Urinary bladder (tissue), 4 donors: Measurements from ENCODE around the gene CREB5. TPM values are rescaled to one million over a fixed set of nuclear protein-coding genes. Genes with fewer than 3 reads are reported as not detected.

Experiments
- DNase-seq: peaks from one replicate; pipeline ENCODE4 v3.0.0-alpha.2; 2015; ENCODE audit errors: extremely low spot score
- H3K27ac ChIP-seq: one replicate; pipeline ENCODE4 v1.5.1; 2013; ENCODE audit warnings: low read depth, mild to moderate bottlenecking, moderate library complexity
- H3K36me3 ChIP-seq: one replicate; pipeline ENCODE4 v1.6.1; 2013; ENCODE audit warnings: mild to moderate bottlenecking, moderate library complexity; ENCODE audit not compliant: insufficient read depth
- H3K4me1 ChIP-seq: one replicate; pipeline ENCODE4 v1.6.1; 2013; ENCODE audit warnings: mild to moderate bottlenecking, moderate library complexity; ENCODE audit not compliant: insufficient read depth
- H3K4me3 ChIP-seq: one replicate; pipeline ENCODE4 v1.5.1; 2013; ENCODE audit warnings: low read depth, low read length
- WGBS: extraction: QIAGEN DNeasy Blood & Tissue Kit; methylation state at CpG from one replicate; pipeline ENCODE4 v1.1.7; 2013; 5-methylcytosine and 5-hydroxymethylcytosine counted together
- polyA plus RNA-seq: library from polyadenylated mRNA; stranded (reverse); fragments of 200-250 nt; gene quantifications from one replicate; pipeline ENCODE4 v1.2.3, GENCODE V29; 2013
- total RNA-seq: library from RNA; depleted of rRNA; stranded (reverse); fragments of >200 nt; gene quantifications from one replicate; pipeline ENCODE4 v1.2.3, GENCODE V29; 2014
- donor health status: healthy with polysubstance abuse.
- donor health status: healthy.

CREB5 gene
- total and polyA plus RNA-seq, 2 donors: 6.5 to 53.5 TPM

DNA sequence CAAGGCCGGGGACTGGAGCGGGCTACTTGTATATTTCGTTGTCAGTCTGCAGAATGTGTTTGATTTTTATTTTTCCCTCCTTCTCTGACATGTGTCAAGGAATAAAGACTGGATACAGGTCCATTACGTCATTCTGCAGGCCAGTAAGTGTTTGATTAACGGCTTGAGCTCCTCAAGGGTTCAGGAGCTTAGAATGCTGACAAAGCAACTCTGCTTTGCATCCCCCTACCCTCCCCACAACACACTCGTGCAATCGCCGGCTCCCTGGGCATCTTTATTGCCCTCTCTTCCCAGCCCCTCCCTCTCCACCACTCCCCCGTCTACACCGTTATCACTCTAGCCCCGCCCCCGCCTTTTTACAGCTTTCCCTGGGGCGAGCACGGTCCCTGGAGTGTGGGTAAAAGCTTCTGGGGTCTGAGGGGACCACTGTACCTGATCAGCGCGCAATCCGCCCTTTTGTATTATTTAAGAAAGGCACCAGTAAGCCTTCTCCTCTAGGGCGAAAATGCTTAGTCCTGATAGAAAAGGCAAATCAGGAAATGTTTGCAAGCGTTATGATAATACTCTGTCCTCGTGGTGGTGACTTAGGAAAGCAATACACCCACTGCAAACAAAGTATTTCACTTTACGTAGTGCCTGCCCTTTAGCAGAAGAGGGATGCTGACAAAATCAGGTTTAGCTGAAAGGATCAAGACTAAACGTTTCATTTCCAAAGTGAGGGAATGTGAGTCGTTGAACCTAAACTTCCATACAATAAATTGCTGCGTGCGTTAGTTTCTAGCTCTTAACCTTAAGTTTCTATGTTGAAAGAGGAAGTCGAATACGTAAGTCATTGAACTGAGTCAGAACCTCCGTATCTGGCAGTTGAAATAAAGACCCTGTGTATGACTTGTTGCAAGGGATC, 1.4 kb upstream of the CREB5 start:
- WGBS: 4% methylated on average over 28 of the region's 28 CpGs
- Histone ChIP-seq H3K4me1 (no peaks in the 10 kb centered on the region), H3K36me3 (no peaks in the 10 kb centered on the region), H3K4me3 (peak overlapping the region; percentile 48), H3K27ac (peak overlapping the region; percentile 28)
- no peak for DNase-seq

- Histone ChIP-seq H3K4me1 (no peaks in the 10 kb centered on the region), H3K36me3 (no peaks in the 10 kb centered on the region), H3K27ac (no peak overlapping the region), H3K4me3 (no peak overlapping the region)
- DNase-seq: no peak
- WGBS: 94% methylated on average over 1 of the region's 1 CpG
Observed at GRCh38 chr7:28413011-28413410, 693 bp downstream of the CREB5 start.

DNA sequence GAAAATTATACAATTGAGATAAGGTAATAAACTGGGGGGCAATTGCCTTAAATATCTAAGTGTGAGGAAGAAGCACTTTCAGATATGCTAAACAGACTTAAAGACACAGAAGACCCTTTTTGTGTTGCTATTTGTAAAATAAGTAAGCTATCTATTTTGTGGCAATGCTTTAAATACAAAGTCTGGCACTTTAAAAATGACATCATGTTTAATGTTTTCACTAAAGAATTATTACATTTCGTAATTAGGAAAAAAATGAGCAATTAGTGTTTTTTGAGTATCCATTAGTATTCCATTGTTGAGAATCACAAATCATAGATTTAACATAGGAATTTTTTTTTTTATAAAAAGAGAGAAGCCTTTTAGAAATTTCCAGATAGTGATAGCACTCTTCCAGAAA, 2.1 kb downstream of the CREB5 start:
- DNase-seq: no peak
- WGBS: 92% methylated on average over 1 of the region's 1 CpG
- H3K4me1 ChIP-seq: no peaks in the 10 kb centered on the region
- H3K27ac ChIP-seq: no peak overlapping the region
- H3K36me3 ChIP-seq: no peaks in the 10 kb centered on the region
- no peak overlapping the region for H3K4me3 ChIP-seq

GRCh38 chr7:28417321-28417940, 5.1 kb downstream of the CREB5 start:
- DNase-seq: no peak
- H3K4me3 ChIP-seq: no peak overlapping the region
- H3K27ac ChIP-seq: no peak overlapping the region
- no peaks in the 10 kb centered on the region for H3K36me3 ChIP-seq
- H3K4me1 ChIP-seq: no peaks in the 10 kb centered on the region
- WGBS: 60% methylated on average over 5 of the region's 5 CpGs

DNA sequence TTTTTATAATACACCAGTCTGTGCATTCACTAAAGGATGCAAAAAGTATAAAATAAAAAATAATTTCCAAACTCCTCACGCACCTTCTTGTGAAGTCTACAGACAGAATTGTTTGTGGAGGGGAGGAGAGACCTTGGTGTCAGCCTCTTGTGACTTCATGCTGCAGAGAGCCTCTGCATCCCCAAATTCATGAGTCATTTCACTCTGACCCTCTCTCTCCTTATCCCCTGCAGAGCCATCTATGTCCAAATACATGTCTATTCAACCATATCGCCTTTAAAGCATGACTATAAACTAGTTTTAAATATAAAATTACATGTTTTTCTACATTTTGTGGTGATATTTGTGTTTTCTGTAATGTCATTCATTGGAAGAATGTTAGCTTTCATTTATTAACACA, 6.0 kb downstream of the CREB5 start:
- 92% methylated on average over 2 of the region's 2 CpGs for WGBS
- H3K27ac ChIP-seq: no peak overlapping the region
- no peak for DNase-seq

GRCh38 chr7:28418966-28419365, 6.6 kb downstream of the CREB5 start:
- Histone ChIP-seq H3K4me1 (no peaks in the 10 kb centered on the region), H3K27ac (no peak overlapping the region), H3K4me3 (no peak overlapping the region), H3K36me3 (no peaks in the 10 kb centered on the region)
- WGBS: 73% methylated on average over 1 of the region's 1 CpG
- no peak for DNase-seq

More for the DNA sequence above, 6.0 kb downstream of the CREB5 start:
- Histone ChIP-seq H3K4me3 (no peak overlapping the region), H3K36me3 (no peaks in the 10 kb centered on the region), H3K4me1 (no peaks in the 10 kb centered on the region)

DNA sequence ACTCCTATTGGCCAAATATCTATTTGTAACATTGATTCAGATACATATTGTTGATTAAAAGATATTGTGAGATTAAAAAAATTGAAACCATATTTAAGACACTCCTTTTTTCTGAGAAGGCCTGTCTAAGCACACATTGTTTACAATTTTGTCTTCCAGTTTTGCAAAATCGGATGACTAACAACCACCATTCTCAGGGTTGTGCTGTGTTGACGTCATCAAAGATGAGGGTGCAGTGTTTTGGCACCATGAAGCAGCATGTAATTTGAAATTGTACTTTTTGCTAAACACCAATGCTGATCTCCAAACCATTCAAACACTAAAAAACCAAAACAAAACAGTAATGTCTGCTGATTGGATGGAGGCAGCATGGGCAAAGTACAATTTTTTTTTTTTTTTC, 7.4 kb downstream of the CREB5 start:
- WGBS: 49% methylated on average over 2 of the region's 2 CpGs
- H3K4me1 ChIP-seq: no peaks in the 10 kb centered on the region
- H3K4me3 ChIP-seq: no peak overlapping the region
- H3K27ac ChIP-seq: no peak overlapping the region
- H3K36me3 ChIP-seq: no peaks in the 10 kb centered on the region
- no peak for DNase-seq

DNA sequence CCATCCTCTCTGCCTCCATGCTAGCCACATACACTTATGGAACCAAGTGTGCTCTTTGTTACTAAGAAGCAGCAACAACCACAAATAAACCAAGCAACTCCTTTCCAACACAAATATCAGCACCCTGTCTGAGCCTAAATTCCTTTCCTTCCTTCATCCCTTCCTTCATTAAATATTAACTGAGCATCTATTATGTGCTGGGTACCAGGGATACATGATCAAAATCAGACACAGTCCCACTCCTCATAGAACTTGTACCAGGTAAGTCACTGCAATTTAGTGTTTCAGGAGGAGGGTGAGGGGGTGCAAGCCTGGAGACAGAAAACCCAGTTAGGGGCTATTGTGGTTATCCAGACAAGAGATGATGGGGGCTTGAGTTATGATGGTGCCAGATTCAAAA, 10.8 kb downstream of the CREB5 start:
- DNase-seq: no peak
- Histone ChIP-seq H3K4me1 (no peaks in the 10 kb centered on the region), H3K4me3 (no peak overlapping the region), H3K36me3 (no peaks in the 10 kb centered on the region), H3K27ac (no peak overlapping the region)

DNA sequence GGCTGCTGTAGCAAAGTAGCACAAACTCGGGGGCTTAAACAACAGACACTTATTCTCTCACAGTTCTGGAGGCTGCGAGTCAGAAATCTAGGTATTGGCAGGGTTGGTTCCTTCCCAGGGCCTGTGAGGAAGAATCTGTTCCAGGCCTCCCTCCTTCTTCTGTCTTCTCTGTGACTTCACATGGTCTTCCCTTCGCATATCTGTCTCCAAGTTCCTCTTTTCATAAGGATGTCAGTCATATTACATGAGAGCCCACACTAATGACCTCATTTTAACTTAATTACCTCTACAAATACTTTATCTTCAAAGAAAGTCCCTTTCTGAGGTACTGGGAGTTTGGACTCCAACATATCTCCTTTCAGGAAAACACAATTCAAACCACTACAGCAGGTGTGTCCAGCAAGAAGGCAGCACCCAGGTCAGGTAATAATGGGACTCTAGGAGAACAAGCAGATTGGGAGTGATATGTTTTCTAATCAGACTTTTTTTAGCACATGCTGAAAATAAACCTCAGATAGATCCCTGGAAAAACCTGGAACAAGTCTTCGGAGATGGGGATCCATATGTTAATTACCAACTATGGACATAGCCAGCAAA, 11.7 kb downstream of the CREB5 start:
- no peak overlapping the region for H3K27ac ChIP-seq
- no peak for DNase-seq

DNA sequence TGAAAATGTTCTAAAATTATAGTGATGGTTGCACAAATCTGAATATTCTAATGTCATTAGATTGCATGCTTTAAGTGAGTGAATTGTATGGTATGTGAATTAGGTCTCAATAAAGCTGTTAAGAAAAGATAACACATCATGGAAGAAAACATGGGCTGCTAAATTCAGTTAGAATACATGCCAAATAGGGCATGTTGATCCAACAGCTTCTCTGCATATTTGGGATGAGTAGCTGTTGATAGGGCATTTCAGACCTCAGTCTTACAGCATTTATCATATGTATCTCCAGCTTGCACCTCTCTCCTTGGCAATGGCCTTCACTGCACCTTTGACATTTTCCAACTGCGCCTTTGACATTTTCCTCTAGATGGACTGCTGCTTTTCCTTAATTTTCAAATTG, 13.2 kb downstream of the CREB5 start:
- DNase-seq: no peak
- H3K27ac ChIP-seq: no peak overlapping the region
- WGBS: 98% methylated on average over 1 of the region's 1 CpG
- no peak overlapping the region for H3K4me3 ChIP-seq
- no peaks in the 10 kb centered on the region for H3K36me3 ChIP-seq
- no peaks in the 10 kb centered on the region for H3K4me1 ChIP-seq

More for the DNA sequence above, 11.7 kb downstream of the CREB5 start:
- 91% methylated on average over 4 of the region's 4 CpGs for WGBS
- Histone ChIP-seq H3K4me3 (no peak overlapping the region), H3K4me1 (no peaks in the 10 kb centered on the region), H3K36me3 (no peaks in the 10 kb centered on the region)

GRCh38 chr7:28427236-28427635, 14.9 kb downstream of the CREB5 start:
- Histone ChIP-seq H3K4me3 (no peak overlapping the region), H3K36me3 (no peaks in the 10 kb centered on the region), H3K4me1 (no peaks in the 10 kb centered on the region), H3K27ac (no peak overlapping the region)
- 59% methylated on average over 4 of the region's 4 CpGs for WGBS
- no peak for DNase-seq

GRCh38 chr7:28430616-28431015, 18.3 kb downstream of the CREB5 start:
- no peaks in the 10 kb centered on the region for H3K36me3 ChIP-seq
- WGBS: 98% methylated on average over 1 of the region's 1 CpG
- H3K27ac ChIP-seq: no peak overlapping the region
- DNase-seq: no peak
- no peak overlapping the region for H3K4me3 ChIP-seq
- H3K4me1 ChIP-seq: no peaks in the 10 kb centered on the region

- 90% methylated on average over 7 of the region's 7 CpGs for WGBS
- H3K4me3 ChIP-seq: no peak overlapping the region
Observed at GRCh38 chr7:28432105-28432504, 19.8 kb downstream of the CREB5 start.

DNA sequence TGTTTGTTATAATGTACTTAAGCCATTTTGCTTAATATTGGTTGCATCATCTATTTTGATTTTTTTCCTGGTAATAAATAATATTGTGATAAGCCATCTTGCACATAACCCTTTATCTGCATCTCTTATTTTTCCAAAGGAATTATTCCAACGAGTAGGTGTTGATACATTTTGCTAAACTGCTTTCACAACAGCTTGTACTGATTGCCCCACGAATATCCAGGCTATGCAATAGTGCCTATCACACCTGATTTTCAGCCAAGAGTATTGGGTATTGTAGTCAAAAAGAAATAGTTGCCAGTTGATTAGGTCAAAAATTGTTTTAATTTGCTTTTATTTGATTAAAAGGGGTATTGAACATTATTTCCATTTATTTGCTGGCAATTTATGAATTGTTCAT, 20.7 kb downstream of the CREB5 start:
- Histone ChIP-seq H3K4me1 (no peaks in the 10 kb centered on the region), H3K4me3 (no peak overlapping the region), H3K36me3 (no peaks in the 10 kb centered on the region), H3K27ac (no peak overlapping the region)
- 33% methylated on average over 2 of the region's 2 CpGs for WGBS
- no peak for DNase-seq

More at GRCh38 chr7:28432105-28432504, 19.8 kb downstream of the CREB5 start:
- DNase-seq: no peak
- Histone ChIP-seq H3K27ac (no peak overlapping the region), H3K4me1 (no peaks in the 10 kb centered on the region), H3K36me3 (no peaks in the 10 kb centered on the region)
